CD4-positive, alpha-beta T cell treated with Interleukin-15 for 1 hour (primary cell): ENCODE results near the gene SLC27A6.

Experiments used
- DNase-seq: peaks from one replicate; pipeline ENCODE4 v3.0.0-alpha.2; 2020

The SLC27A6 gene

GRCh38 chr5:129069292-129069691 lies 104.0 kb downstream of the SLC27A6 start:
- no peak for DNase-seq

GRCh38 chr5:129073111-129073510 lies 107.8 kb downstream of the SLC27A6 start:
- DNase-seq: no peak

- DNase-seq: no peak
Measured at GRCh38 chr5:129074903-129075302, 109.6 kb downstream of the SLC27A6 start.

GRCh38 chr5:129077433-129078075 lies 112.3 kb downstream of the SLC27A6 start:
- no peak for DNase-seq

- no peak for DNase-seq
Measured at GRCh38 chr5:129078247-129078646, 113.0 kb downstream of the SLC27A6 start.

GRCh38 chr5:129078660-129079059 lies 113.4 kb downstream of the SLC27A6 start:
- DNase-seq: no peak

GRCh38 chr5:129079496-129079895 lies 114.2 kb downstream of the SLC27A6 start:
- DNase-seq: no peak

GRCh38 chr5:129080766-129081165 lies 115.5 kb downstream of the SLC27A6 start:
- no peak for DNase-seq

- no peak for DNase-seq
Measured at GRCh38 chr5:129082225-129083136, 117.2 kb downstream of the SLC27A6 start.
